DND-41 (cell line): ENCODE measurements around the gene DEAF1.
A peak's percentile ranks its signal among the peaks of the same experiment; 100 is the strongest.

Experiments
- ATAC-seq: fragments of 200-7000 bp; cut with Tn5 transposase; 3 replicates; pipeline ENCODE4 v1.9.1; 2021; ENCODE audit warnings: low read depth; ENCODE audit not compliant: insufficient read depth
- DNase-seq: peaks from one replicate; pipeline ENCODE4 v3.0.0-alpha.2; 2020
- H2AFZ ChIP-seq: 2 replicates; pipeline ENCODE4 v1.6.0; 2012; ENCODE audit warnings: low read depth, low read length
- H3K27ac ChIP-seq: 2 replicates; pipeline ENCODE4 v1.5.1; 2012; ENCODE audit warnings: low read length, inconsistent platforms
- H3K27me3 ChIP-seq: fragments of 200-600 bp; sonication (generic); 2 replicates; pipeline ENCODE4 v1.6.0; 2012; ENCODE audit warnings: low read length, mild to moderate bottlenecking, inconsistent platforms; ENCODE audit not compliant: insufficient read depth, poor library complexity
- H3K36me3 ChIP-seq: 2 replicates; pipeline ENCODE4 v1.5.1; 2012; ENCODE audit warnings: low read length, inconsistent platforms; ENCODE audit not compliant: insufficient read depth
- H3K4me1 ChIP-seq: 2 replicates; pipeline ENCODE4 v1.5.1; 2012; ENCODE audit warnings: mild to moderate bottlenecking, low read length; ENCODE audit not compliant: insufficient read depth
- H3K4me2 ChIP-seq: 2 replicates; pipeline ENCODE4 v1.6.0; 2012; ENCODE audit warnings: mild to moderate bottlenecking, moderate library complexity, low read length, inconsistent platforms; ENCODE audit not compliant: insufficient read depth
- H3K4me3 ChIP-seq, 2 experiments: fragments of 200-600 bp in 1 of 2; shearing (Covaris generic) in 1 of 2; 2 replicates each; pipeline ENCODE4 v1.5.1; 2012 to 2016; ENCODE audit warnings: inconsistent platforms in 2 of 2, low read length in 2 of 2, mild to moderate bottlenecking in 2 of 2, low read depth in 1 of 2, moderate library complexity in 1 of 2
- H3K79me2 ChIP-seq: 2 replicates; pipeline ENCODE4 v1.6.0; 2012; ENCODE audit warnings: low read length, inconsistent platforms; ENCODE audit not compliant: insufficient read depth
- H3K9ac ChIP-seq: 2 replicates; pipeline ENCODE4 v1.6.0; 2012; ENCODE audit warnings: low read depth, mild to moderate bottlenecking, inconsistent platforms, low read length, moderate library complexity
- H3K9me3 ChIP-seq: 2 replicates; pipeline ENCODE4 v1.5.1; 2012; ENCODE audit warnings: low read length, moderate library complexity, mild to moderate bottlenecking, inconsistent platforms; ENCODE audit not compliant: insufficient read depth, severe bottlenecking
- H4K20me1 ChIP-seq: 2 replicates; pipeline ENCODE4 v1.6.0; 2012; ENCODE audit warnings: low read length; ENCODE audit not compliant: insufficient read depth
- CTCF ChIP-seq: IDR thresholded peaks from 2 replicates; pipeline ENCODE4 v1.5.1; 2012; ENCODE audit warnings: borderline replicate concordance, low read length, moderate library complexity, mild to moderate bottlenecking; ENCODE audit not compliant: poor library complexity, severe bottlenecking; ENCODE audit errors: extremely low read depth
- EZH2 ChIP-seq: IDR thresholded peaks from 3 replicates; pipeline ENCODE4 v1.6.1; 2012; ENCODE audit warnings: borderline replicate concordance, low read depth, mild to moderate bottlenecking, moderate library complexity, low read length, inconsistent platforms; ENCODE audit not compliant: severe bottlenecking

DEAF1 gene

GRCh38 chr11:643849-644738, 50.9 kb downstream of the DEAF1 start:
- Histone ChIP-seq H3K4me1 (no peaks in the 10 kb centered on the region), H3K27ac (no peak overlapping the region), H3K36me3 (peaks cover 62% of the 10 kb centered on the region), H3K4me2 (no peak overlapping the region), H3K79me2 (no peaks in the 10 kb centered on the region), H2AFZ (no peak overlapping the region), H3K27me3 (no peaks in the 10 kb centered on the region), H3K9ac (no peak overlapping the region), H4K20me1 (peaks cover 23% of the 10 kb centered on the region), H3K9me3 (no peaks in the 10 kb centered on the region), H3K4me3 (no peak overlapping the region)
- DNase-seq: no peak
- ATAC-seq: no peak
- TF ChIP-seq CTCF (no peak), EZH2 (no peak)

- Histone ChIP-seq H2AFZ (no peak overlapping the region), H3K79me2 (no peaks in the 10 kb centered on the region), H4K20me1 (peaks cover 23% of the 10 kb centered on the region), H3K9me3 (no peaks in the 10 kb centered on the region), H3K9ac (no peak overlapping the region), H3K36me3 (peaks cover 60% of the 10 kb centered on the region), H3K27ac (no peak overlapping the region), H3K4me3 (no peak overlapping the region), H3K27me3 (no peaks in the 10 kb centered on the region), H3K4me1 (no peaks in the 10 kb centered on the region), H3K4me2 (no peak overlapping the region)
- DNase-seq (no peak), ATAC-seq (0 out of 3 replicates have a peak, but pooled peaks have one; percentile 27)
- TF ChIP-seq EZH2 (no peak), CTCF (no peak)
Measured at GRCh38 chr11:643366-643765, 51.7 kb downstream of the DEAF1 start.

GRCh38 chr11:641806-642370, 53.1 kb downstream of the DEAF1 start:
- no peak overlapping the region for H3K4me2 ChIP-seq
- H3K9me3 ChIP-seq: no peaks in the 10 kb centered on the region
- H2AFZ ChIP-seq: no peak overlapping the region
- DNase-seq (no peak), ATAC-seq (no peak)
- no peak overlapping the region for H3K4me3 ChIP-seq
- H3K27ac ChIP-seq: no peak overlapping the region
- TF ChIP-seq CTCF (no peak), EZH2 (no peak)
- H3K27me3 ChIP-seq: no peaks in the 10 kb centered on the region
- peaks cover 23% of the 10 kb centered on the region for H4K20me1 ChIP-seq
- H3K4me1 ChIP-seq: no peaks in the 10 kb centered on the region
- H3K79me2 ChIP-seq: no peaks in the 10 kb centered on the region
- H3K36me3 ChIP-seq: peaks cover 57% of the 10 kb centered on the region
- H3K9ac ChIP-seq: no peak overlapping the region
